Measurements from ENCODE around the gene ACOX3.

ACOX3 gene

DNA sequence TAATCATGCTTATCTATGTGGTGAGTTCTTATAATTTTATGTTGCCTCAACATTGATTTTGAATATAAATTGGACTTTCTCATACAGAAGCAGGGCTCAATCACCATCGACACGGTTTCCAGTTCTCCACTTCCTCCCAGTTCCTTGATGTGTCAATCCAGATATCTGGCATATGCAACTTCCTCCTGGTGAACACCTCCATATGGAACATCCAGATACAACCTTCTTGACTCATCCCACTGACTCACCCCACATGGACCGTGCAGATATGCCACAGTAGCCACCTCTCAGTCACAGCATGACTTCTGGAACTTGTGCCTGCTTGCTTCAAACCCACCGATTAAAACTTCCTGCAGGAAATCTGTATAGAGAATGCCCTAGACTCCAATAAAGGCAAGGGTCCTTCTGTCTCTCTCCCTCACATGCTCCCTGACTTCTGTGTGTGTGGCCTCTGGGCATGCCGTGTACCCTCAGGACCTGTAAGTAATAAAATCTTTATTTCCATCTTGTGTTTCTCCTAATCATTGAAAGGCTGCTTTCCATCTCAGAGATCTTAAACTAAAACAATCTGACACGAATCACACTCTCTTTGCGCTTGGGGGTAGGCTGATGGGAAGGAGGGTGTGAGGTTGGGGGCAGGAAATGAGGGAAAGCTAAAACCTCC is 104.0 kb downstream of the ACOX3 start:
- no peak for ATAC-seq
- DNase-seq = no peak

DNA sequence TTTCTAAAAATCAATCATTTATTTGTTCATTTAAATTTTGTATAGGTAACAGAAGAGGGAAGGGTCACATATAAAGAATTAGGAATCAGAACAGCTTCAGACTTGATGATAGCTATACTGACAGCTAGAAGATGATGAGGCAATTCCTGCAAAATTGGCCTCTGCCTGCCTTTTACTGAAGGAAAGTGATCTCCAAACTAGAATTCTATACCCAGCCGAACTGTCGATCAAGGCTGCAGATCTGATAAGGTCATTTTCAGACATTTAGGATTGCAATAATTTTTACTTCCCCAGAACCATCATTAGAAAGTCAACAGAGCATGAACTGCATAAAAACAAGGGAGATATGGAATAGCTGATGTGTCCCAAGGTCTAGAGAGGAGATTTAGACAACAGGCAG is 104.7 kb downstream of the ACOX3 start:
- DNase-seq (no peak), ATAC-seq (no peak)

DNA sequence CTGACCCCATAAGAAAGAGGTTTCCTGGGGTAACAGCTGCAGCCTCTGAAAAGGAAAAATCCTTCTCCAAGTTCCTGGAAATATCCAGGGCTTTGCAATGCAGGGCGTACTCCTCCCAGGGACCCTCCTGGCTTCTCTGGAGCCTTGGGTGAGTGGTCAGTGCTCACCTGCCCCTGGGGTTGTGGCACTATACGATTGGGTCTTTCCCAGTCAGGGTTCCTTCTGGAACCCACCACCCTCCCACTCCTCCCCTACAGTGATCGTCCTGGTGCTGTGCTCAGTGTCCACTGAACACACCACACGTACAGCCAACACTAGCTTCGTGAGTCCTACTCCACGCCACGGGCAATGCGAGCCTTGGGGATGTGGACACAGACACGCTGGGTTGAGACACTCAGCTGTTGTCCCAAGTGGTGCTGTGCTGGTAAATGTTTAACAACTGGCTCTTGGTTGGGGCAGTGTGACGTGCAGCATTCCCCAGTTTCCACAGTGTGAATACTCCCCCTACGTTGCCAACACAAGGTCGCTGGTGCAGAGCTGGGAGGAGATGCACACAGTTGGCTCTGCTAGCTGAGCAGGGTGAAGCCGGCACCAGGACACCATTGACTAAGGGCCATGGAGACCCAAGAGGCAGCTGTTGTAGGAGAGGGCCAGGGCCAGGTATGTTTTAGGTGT is 105.6 kb downstream of the ACOX3 start:
- DNase-seq = no peak
- ATAC-seq = no peak

DNA sequence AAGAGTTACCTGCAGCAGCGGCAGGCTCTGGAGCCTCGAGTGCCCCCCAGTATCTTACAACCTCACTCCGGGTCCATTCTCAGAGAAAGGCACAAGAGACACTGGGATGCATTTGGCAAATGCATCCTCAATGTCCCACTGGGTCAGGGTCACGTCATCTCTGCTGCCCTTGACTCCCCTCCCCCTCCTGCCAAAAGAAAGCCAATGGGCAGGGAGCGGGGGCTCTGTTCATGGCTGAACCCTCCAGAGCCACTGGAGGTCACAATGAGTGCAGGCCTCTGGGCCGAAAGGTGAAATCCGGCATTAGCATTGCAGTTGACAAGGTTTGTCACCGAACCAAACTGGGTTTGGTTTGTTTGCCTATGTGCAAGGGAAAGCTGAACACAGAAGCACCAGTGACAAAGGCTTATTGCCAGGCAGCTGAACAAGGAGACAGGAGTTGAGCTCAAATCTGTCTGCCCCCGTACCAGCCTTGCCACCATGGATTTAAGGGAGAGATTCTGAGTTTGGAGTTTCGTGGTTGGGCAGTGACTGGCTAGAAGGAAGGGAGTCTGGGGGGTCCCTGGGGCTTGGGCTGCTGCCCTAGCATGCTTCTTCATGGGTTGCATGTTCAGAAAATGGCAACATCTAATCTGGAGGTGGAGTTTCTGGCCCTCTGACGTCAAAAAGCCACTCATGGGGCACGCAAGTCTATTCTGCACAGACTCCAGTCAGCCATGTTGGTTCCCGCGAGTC is 106.6 kb downstream of the ACOX3 start:
- DNase-seq (no peak), ATAC-seq (no peak)

DNA sequence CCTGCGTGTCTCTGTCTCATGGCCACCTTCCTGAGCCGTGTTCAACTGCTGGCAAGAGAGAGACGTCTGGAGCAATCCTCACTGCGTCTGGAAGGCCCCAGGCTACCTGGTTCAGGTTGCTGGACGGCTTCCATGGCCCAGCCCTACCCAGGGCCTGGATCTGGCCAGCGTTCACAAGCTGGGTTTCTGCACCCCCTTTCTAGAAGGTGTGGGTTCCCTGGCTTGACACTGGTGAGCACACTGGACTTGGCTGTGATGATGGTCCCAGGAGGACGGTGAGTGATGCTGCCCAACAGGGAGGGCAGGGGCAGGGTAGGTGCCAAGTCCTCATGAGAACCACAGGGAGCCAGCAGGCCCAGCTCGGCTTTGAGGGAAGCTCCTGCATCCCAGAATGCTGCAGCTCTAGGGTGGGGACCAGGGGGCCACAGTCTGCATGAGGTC is 107.6 kb downstream of the ACOX3 start:
- DNase-seq (no peak), ATAC-seq (no peak)

DNA sequence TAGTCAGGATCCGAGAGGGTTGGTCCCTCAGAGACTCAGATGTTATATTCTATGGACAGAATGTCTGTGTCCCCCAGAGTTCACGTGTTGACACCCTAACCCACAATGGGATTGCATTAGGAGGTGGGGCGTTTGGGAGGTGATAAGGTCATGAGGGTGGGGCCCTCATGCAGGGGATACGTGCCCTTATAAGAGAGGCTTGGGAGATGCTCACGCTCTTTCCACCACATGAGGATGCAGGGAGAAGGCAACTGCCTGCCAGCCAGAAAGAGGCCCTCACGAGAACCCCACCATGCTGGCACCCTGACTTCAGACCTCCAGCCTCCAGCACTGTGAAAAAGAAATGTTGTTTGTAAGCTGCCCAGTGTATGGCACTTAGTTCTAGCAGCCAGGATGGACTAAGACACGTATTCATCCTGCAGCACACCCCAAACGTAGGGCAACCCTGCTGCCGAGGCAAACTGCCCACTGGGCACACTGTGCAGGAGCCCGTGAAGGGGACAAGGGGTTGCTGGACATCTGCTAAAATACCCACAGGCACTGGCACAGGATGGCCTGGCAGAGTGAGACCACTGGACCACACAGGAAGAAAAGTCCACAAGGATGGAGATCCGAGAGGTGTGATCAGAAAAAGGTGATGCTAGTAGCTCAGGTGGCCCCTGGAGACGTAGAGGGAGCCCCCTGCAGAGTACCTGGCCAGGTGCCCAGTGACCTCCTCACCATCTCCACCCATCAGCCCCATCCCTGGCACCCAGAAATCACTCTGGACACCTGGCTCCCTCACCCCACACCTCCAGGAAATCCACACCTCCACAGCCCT is 108.3 kb downstream of the ACOX3 start:
- ATAC-seq (no peak), DNase-seq (no peak)

DNA sequence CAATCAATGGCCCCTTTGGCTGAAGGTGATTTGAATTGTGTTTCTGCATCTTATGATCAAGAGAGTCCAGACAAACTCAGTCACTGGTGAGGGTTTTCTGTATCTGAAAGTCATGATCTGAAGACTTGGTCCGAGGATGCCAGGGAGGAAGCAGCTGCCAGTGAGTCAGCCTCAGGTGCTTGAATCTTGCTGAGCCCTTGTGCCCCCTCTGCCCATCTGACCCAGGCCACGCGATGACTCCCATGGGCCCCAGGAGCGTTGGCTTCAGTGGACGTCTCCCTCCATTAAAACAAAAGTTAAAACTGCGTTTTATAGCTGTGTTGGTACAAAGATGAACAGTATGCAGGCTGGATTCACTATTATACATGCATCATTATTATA is 109.0 kb downstream of the ACOX3 start:
- ATAC-seq (no peak), DNase-seq (no peak)

DNA sequence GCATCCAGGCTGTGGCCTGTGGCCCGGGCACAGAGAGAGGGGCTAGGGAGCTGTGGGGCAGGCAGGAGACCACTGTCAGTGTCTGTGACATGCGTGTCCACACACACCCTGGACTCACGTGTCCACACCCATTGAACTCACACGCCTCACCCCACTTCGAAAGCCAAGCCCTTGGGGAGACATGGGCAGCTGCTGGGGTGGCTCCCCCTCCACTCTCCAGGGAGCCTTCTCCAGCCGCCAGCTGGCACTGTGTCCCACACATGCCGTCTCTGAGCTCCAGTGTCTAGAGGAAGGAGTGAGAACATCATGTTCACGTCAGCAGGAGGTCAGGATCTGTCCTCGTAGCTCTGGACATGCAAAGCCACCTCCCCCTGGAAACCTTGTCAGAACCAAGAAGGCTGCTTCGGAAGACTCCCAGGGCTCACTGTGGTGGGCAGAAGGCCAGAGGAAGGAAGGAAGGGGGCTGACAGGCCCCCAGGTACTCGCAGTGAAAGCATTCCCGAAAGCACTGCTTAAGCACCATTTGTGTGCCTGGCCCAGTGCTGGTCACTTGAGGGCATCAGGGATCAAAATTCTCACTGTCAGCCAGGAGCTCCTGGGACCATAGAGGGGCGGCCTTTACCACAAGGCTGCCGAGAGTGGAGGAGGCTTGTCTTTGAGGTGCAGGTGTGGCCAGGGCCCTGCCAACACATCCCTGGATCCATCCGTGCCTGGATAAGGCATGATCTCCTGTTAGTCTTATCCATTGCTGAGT is 109.5 kb downstream of the ACOX3 start:
- ATAC-seq = no peak
- no peak for DNase-seq

DNA sequence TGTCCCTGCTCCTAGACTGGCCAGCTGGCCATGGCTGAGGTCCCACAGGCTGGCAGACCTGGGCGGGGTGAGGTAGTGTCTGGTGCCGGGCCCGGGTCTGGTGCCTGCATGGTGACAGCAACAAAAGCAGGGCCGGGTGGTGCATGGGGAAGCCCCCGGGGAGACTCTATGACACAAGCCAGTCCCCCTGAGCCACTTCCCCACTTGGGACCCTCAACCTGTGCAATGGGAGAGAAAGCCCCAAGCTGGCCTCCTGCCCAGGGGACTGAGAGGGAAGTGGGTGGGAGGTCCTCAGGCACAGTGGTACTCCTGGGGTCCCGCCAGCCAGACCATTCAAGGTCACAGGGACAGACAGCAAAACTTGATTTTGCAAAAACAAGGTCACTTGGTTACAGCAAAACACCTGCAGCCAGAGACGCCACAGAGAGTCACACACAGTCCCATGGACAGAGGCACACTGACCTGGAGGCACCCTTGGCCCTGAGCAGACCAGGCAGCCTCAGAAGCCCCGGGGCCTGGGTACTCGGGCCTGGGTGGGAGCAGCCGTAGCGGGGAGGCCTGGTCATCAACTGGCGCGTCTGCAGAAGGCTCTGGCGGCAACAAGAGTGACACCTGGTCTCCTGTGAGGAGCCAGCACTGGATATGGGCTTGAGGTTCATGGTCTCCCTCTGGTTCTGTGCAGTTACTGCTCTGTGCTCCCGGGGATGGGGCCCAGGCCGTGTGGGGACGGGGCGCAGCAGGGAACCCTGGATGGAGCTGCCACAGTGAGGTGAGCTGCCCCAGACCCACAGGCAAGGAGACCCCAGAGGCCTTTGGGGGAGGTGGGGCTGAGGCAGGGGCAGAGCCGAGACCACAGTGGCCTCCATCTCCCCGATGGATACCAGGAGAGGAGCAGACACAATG is 110.4 kb downstream of the ACOX3 start:
- ATAC-seq = no peak

DNA sequence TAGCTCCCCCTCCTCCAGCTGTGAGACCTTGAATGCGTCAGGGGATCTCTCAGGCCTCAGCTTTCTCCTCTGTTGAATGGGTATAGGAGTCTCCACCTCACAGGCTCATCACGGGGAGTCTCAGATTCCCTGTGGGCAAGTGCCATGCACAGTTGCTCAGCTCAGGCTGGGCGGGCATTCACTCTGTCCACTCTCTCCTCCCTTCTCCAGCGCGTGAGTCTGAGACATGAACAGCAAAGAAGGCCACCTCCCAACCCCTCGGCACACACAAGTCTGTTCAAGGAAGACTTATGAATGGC is 111.0 kb downstream of the ACOX3 start:
- DNase-seq (no peak), ATAC-seq (no peak)

More for the DNA sequence above, 110.4 kb downstream of the ACOX3 start:
- no peak for DNase-seq

DNA sequence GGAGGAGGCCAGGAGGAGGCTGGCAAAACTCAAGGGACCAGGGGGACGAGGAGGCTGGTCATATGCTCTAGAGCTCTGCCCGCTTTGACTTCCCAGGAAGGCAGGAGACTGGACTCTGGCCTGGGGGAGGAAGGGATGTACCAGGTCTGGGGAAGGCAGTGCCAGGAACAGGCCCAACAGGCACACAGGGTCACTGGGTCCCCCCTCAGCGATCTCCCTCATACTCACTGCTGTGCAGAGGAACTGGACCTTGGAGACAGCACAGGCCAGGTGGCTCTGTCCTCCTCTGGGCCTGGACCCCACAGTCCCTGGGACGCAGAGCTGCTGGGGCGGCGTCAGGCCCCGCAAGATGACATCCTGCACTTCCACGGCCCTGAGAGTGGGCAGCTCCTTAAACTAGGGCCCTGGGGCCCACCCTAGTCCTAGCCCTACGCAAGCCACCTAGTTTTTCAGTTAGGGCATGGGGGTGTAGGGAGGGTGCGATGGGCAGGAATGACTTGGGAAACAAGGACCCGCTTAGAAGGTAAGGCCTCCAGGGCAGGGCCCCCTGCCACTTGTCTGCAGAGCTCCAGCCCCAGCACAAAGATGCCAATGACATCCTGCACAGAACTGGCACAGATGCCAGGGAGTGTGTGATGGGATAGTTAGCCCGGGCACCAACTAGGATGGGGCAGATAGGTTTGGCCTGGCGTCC is 111.5 kb downstream of the ACOX3 start:
- no peak for ATAC-seq

DNA sequence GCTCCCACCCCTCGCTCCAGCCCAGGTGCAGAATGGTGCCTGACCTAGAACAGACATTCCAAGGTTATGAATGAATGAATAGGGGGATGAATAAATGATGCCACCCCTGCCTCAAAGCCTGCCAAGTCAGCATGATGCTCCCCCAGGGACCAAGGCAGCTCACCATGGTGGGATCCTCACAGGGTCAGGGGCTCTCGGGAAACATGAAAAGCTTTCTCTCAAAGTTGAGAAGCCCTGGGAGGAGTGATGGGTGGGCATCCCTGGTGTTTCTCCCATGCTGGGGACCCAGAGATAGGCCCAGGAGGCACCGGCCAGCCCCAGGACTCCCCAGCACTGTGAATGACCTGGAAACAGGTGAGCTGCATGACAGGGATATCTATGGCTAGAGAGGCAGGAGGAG is 112.1 kb downstream of the ACOX3 start:
- ATAC-seq = no peak
- no peak for DNase-seq

More for the DNA sequence above, 111.5 kb downstream of the ACOX3 start:
- DNase-seq = no peak

DNA sequence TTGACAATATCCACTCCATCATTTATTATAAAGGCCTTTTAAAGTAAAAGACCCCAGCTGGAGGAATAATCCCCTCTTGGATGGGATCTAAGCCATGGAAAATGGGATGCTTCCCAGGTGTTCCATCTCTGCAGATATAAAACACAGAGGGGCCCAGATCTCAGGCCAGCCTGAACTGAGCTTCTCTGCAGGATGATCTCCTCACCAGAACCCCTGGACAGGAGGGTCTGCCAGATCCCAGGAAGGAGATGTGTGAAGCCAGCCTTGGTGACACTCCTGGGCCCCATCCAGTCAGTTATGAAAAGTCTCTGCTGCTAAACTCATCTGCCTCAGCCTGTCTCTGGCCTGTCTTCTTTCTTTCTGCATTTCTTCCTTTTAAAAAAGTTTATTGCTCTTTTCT is 114.3 kb downstream of the ACOX3 start:
- DNase-seq (no peak), ATAC-seq (no peak)

DNA sequence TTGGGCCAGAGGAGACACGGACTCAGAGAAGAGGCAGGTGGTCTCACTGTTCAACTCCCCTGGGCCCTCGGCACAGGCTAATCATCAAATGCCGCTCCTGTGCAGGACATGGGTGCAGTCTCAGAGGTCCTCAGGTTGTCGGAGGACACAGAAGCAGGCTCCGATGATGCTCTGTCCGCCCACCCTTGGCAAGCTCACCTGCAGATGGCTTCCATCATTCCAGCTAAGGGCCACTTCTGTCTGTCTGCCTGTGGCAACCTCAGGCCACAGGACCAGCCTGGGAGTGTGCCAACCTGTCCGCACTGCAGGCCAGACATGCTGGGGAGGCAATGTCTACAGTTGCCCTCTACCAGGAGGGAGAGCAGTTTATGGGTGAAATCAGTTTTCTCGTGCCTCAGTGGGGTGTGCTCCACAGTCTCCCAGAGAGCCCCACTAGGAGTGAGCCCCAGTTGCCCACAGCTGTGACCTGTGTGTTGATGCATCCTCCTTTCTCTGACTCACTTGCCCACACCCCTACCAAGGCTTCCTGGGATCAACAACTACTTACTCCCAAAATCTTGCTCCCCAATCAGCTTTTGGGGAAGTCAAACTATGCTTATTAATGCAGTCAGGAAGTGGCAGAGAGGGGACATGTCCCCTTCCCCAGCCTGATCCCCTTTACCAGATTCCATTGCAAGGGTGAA is 115.1 kb downstream of the ACOX3 start:
- DNase-seq (no peak), ATAC-seq (no peak)

DNA sequence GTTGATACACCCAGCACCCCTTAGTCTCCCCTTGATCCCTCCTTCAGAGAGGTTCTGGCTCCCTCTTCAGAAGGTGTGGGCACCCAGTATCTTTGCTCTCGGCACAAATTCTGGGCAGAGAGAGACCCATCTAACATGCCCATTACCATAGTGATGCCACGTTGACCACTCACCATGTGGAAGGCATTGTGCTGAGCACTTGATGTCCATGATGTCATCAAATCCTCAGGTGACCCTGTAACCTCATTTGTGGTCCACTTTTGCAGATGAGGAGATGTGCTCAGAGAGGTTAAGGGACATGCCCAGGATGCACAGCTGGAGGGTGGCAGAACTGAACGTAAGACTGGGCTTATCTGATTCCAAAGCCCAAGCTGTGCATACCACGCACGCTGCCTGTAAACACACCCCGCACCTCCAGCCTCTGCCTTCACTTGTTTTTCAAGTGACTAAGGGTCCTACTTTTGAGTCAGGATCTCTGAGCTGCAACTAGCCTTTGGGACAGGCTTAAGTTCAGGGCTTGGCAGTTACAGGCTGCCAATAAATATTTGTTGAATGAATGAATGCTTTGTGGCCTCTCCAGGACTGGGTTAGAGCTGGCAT is 115.8 kb downstream of the ACOX3 start:
- DNase-seq = no peak
- ATAC-seq = no peak

DNA sequence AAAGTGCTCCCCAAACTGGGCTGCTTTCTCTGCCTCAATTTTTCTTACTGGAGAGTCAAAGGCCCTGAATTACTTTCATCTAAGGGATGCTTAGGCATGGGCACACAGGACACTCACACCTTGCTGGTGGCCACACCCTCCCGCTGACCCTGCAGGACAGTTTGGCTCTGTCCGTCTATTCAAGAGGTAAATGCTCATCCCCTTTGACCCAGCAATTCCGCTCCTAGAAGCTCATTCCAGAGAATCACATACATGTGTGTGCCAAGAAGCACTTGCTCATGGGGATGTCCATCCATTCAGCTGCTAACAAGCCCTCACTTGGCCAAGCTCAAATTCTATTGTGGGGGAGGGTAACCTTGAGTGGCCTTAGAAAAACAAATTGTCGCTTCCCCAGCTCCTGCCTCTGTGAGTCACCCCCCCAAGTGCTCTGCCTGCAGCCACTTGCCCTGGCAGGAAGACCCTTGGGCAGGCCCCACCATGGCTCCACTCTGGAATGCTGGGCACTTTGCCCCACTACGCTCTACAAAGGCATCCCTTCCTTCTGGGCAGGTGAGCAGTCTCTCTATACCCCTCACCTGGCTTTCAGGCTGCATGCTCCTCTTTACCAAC is 116.5 kb downstream of the ACOX3 start:
- DNase-seq (no peak), ATAC-seq (no peak)

DNA sequence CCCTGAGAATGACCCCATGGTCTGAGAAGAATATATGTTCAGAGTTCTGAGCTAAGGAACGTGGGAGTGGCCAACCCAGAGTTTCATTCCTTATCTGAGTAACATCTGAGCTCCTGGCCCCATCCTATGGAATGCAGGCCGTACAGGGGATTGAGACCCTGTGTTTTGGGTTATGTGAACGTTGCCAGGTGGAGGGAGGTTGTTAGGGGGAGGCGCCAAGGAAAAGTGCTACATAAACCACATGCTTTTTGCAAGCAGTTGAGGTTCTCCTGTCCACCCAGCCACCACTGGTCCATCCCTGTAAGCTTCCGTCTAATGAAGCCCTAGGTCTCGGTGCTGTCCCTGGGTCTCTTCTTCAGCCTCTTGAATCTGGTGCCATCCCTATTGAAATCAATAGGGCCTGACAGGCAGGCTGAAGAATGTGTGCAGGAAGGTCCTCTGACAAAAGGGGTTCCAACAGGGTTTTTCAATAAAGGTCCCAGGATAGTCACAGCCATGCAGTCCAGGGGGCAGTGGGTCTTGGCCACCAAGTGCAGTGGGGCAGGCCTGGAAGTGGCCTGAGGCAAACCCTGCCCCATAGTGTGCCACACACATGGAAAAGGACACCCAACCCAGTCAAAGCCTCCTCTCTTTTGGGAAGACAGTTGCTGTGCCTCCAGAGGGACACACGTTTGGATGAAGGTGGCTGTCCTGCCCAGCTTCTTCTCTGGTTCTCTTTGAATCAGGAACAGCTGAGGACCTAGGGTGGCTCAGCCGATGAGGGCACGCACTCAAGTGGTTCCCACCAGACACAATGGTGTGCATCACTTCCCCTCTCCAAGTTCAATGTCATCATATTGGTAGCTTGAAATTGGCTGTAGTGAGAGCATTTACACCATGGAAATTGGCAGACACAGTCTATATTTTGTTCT is 117.5 kb downstream of the ACOX3 start:
- DNase-seq (no peak), ATAC-seq (no peak)

DNA sequence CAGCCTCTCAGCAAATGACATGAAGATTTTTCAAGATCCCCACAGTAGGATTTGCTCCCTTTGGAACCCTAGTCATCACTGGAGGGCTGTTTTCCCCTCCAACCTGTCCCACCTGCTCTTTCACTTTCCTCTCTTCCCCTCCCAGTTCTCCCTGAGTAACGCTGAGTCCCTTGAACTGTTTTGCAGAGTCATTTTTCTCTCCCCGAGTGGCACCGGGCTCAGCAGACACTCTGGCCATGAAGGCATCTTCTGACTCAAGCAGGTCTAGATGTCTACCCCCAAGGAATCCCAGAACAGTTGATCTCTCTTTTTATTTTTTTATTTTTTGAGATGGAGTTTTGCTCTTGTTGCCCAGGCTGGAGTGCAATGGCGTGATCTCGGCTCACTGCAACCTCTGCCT is 118.8 kb downstream of the ACOX3 start:
- no peak for DNase-seq
- no peak for ATAC-seq
